ENCODE measurements around the gene ADAMTSL2.

Gene ADAMTSL2

DNA sequence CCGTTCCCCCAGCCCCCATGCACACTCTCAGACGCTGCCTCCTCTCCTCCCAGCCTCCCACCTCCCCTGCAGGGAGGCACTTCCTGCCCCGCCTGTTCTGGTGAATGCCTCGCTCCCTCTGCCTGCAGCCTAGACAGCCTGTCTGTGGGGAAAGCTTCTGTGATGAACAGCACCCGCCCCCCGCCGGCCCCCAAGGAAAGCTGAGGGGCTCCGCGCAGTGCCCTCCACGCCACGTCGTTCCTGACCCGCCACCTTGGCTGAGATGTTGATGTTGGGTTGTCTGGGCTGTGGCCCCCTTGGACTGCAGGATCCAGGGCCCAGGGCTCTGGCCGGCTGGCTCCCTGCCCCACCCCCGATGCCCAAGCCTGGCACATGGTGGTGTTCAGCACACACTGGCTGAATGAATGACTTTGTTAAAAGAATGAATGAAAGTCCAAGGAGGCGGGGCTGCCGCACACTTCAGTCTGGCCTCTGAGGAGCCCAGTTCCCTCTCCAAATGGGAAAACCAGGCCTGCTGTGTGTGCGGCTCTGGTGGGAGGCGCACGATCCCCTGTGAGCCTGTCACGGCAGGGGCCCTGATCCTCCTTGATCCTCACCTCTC lies 7.7 kb upstream of the ADAMTSL2 start:
- no peak overlapping the region for H3K9ac ChIP-seq (ENCODE audit: low read depth in 1 of 2, low read length in 2 of 2)
- H3K27me3 ChIP-seq (ENCODE audit: control insufficient read depth in 1 of 2, insufficient read depth in 2 of 2, low read length in 2 of 2) = peaks cover 0 to 8% of the 10 kb centered on the region in 2 donors
- no peak overlapping the region for H3K27ac ChIP-seq (ENCODE audit: low read depth, low read length)
- peaks cover 4 to 19% of the 10 kb centered on the region in 2 donors for H3K4me1 ChIP-seq (ENCODE audit: control insufficient read depth in 1 of 2, insufficient read depth in 2 of 2, low read length in 2 of 2)
- no peak overlapping the region for H3K4me3 ChIP-seq (ENCODE audit: low read depth in 1 of 2, low read length in 2 of 2)
- H3K36me3 ChIP-seq (ENCODE audit: control insufficient read depth in 1 of 2, insufficient read depth in 2 of 2, low read length in 2 of 2) = no peaks in the 10 kb centered on the region
- no peaks in the 10 kb centered on the region for H3K9me3 ChIP-seq (ENCODE audit: control insufficient read depth in 1 of 2, low read length in 2 of 2)

DNA sequence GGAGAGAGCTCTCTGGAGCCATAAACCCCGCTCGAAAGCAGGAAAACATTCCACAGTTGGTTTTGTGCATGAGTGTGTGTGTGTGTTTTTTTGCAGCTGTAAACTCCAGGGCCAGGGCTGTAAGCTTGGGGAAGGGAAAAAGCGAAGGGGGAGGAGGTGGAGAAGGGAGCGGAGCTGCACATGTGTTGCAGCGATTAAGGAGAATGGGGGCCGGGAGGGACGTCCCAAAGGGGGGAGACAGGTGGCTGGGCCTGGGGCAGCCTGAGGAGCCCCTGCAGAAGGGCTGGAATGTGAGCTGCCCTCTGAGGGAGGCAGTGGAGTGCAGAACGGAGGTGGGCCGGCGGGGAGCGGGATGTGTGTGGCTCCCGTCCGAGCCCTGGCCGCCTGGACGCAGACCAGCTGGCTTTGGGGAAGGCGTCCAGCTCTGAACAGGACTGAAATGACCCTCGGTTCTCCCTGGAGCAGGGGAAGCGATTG lies 7.0 kb upstream of the ADAMTSL2 start:
- no peak overlapping the region for H3K27ac ChIP-seq (ENCODE audit: low read depth, low read length)
- H3K27me3 ChIP-seq (ENCODE audit: control insufficient read depth in 1 of 2, insufficient read depth in 2 of 2, low read length in 2 of 2) = peaks cover 0 to 8% of the 10 kb centered on the region in 2 donors
- H3K4me1 ChIP-seq (ENCODE audit: control insufficient read depth in 1 of 2, insufficient read depth in 2 of 2, low read length in 2 of 2) = peaks cover 4 to 14% of the 10 kb centered on the region in 2 donors
- no peaks in the 10 kb centered on the region for H3K36me3 ChIP-seq (ENCODE audit: control insufficient read depth in 1 of 2, insufficient read depth in 2 of 2, low read length in 2 of 2)
- no peaks in the 10 kb centered on the region for H3K9me3 ChIP-seq (ENCODE audit: control insufficient read depth in 1 of 2, low read length in 2 of 2)
- H3K4me3 ChIP-seq (ENCODE audit: low read depth in 1 of 2, low read length in 2 of 2) = no peak overlapping the region
- no peak overlapping the region for H3K9ac ChIP-seq (ENCODE audit: low read depth in 1 of 2, low read length in 2 of 2)

- Histone ChIP-seq H3K36me3 (ENCODE audit: control insufficient read depth in 1 of 2, insufficient read depth in 2 of 2, low read length in 2 of 2) (no peaks in the 10 kb centered on the region), H3K9ac (ENCODE audit: low read depth in 1 of 2, low read length in 2 of 2) (no peak overlapping the region), H3K4me1 (ENCODE audit: control insufficient read depth in 1 of 2, insufficient read depth in 2 of 2, low read length in 2 of 2) (peaks cover 0 to 14% of the 10 kb centered on the region in 2 donors), H3K4me3 (ENCODE audit: low read depth in 1 of 2, low read length in 2 of 2) (no peak overlapping the region), H3K9me3 (ENCODE audit: control insufficient read depth in 1 of 2, low read length in 2 of 2) (no peaks in the 10 kb centered on the region), H3K27ac (ENCODE audit: low read depth, low read length) (no peak overlapping the region), H3K27me3 (ENCODE audit: control insufficient read depth in 1 of 2, insufficient read depth in 2 of 2, low read length in 2 of 2) (peaks cover 1 to 14% of the 10 kb centered on the region in 2 donors)
Observed at GRCh38 chr9:133528001-133528875, 6.3 kb upstream of the ADAMTSL2 start.

- H3K9me3 ChIP-seq (ENCODE audit: control insufficient read depth in 1 of 2, low read length in 2 of 2) = no peaks in the 10 kb centered on the region
- H3K9ac ChIP-seq (ENCODE audit: low read depth in 1 of 2, low read length in 2 of 2) = no peak overlapping the region
- no peak overlapping the region for H3K4me3 ChIP-seq (ENCODE audit: low read depth in 1 of 2, low read length in 2 of 2)
- H3K27ac ChIP-seq (ENCODE audit: low read depth, low read length) = no peak overlapping the region
- H3K36me3 ChIP-seq (ENCODE audit: control insufficient read depth in 1 of 2, insufficient read depth in 2 of 2, low read length in 2 of 2) = no peaks in the 10 kb centered on the region
- H3K27me3 ChIP-seq (ENCODE audit: control insufficient read depth in 1 of 2, insufficient read depth in 2 of 2, low read length in 2 of 2) = peaks cover 7 to 20% of the 10 kb centered on the region in 2 donors
- peaks cover 5 to 14% of the 10 kb centered on the region in 2 donors for H3K4me1 ChIP-seq (ENCODE audit: control insufficient read depth in 1 of 2, insufficient read depth in 2 of 2, low read length in 2 of 2)
Observed at GRCh38 chr9:133528876-133529241, 5.6 kb upstream of the ADAMTSL2 start.

DNA sequence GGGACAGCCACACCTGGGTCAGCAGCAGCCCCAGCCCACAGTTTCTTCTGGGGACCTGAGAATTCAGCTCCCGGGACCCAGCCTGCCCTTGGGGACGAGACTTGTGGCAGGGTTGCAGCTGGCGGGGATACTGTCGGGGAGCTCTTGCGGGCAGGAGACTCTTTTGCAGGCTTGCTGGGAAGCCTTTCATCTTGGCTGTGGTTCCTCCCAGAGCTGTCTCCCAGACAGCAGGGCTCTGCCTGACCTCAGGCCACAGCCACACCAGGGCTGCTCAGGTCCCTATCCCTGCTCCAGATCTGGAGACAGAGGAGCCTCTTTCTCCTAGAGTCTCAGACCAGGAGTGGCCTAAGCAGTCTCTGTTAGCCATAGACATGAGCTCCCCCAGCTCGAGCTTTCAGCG lies 5.0 kb upstream of the ADAMTSL2 start:
- Histone ChIP-seq H3K4me3 (ENCODE audit: low read depth in 1 of 2, low read length in 2 of 2) (no peak overlapping the region), H3K27ac (ENCODE audit: low read depth, low read length) (no peak overlapping the region), H3K9me3 (ENCODE audit: control insufficient read depth in 1 of 2, low read length in 2 of 2) (no peaks in the 10 kb centered on the region), H3K9ac (ENCODE audit: low read depth in 1 of 2, low read length in 2 of 2) (no peak overlapping the region), H3K27me3 (ENCODE audit: control insufficient read depth in 1 of 2, insufficient read depth in 2 of 2, low read length in 2 of 2) (peaks cover 11 to 23% of the 10 kb centered on the region in 2 donors), H3K36me3 (ENCODE audit: control insufficient read depth in 1 of 2, insufficient read depth in 2 of 2, low read length in 2 of 2) (no peaks in the 10 kb centered on the region), H3K4me1 (ENCODE audit: control insufficient read depth in 1 of 2, insufficient read depth in 2 of 2, low read length in 2 of 2) (peaks cover 6 to 14% of the 10 kb centered on the region in 2 donors)

GRCh38 chr9:133529874-133530273 lies 4.6 kb upstream of the ADAMTSL2 start:
- H3K36me3 ChIP-seq (ENCODE audit: control insufficient read depth in 1 of 2, insufficient read depth in 2 of 2, low read length in 2 of 2) = no peaks in the 10 kb centered on the region
- H3K4me1 ChIP-seq (ENCODE audit: control insufficient read depth in 1 of 2, insufficient read depth in 2 of 2, low read length in 2 of 2) = peaks cover 6 to 14% of the 10 kb centered on the region in 2 donors
- no peak overlapping the region for H3K4me3 ChIP-seq (ENCODE audit: low read depth in 1 of 2, low read length in 2 of 2)
- peaks cover 11 to 25% of the 10 kb centered on the region in 2 donors for H3K27me3 ChIP-seq (ENCODE audit: control insufficient read depth in 1 of 2, insufficient read depth in 2 of 2, low read length in 2 of 2)
- H3K27ac ChIP-seq (ENCODE audit: low read depth, low read length) = no peak overlapping the region
- no peak overlapping the region for H3K9ac ChIP-seq (ENCODE audit: low read depth in 1 of 2, low read length in 2 of 2)
- no peaks in the 10 kb centered on the region for H3K9me3 ChIP-seq (ENCODE audit: control insufficient read depth in 1 of 2, low read length in 2 of 2)

GRCh38 chr9:133531293-133531692 lies 3.2 kb upstream of the ADAMTSL2 start:
- H3K9me3 ChIP-seq (ENCODE audit: control insufficient read depth in 1 of 2, low read length in 2 of 2) = no peaks in the 10 kb centered on the region
- H3K36me3 ChIP-seq (ENCODE audit: control insufficient read depth in 1 of 2, insufficient read depth in 2 of 2, low read length in 2 of 2) = no peaks in the 10 kb centered on the region
- no peak overlapping the region for H3K4me3 ChIP-seq (ENCODE audit: low read depth in 1 of 2, low read length in 2 of 2)
- H3K4me1 ChIP-seq (ENCODE audit: control insufficient read depth in 1 of 2, insufficient read depth in 2 of 2, low read length in 2 of 2) = peaks cover 6 to 14% of the 10 kb centered on the region in 2 donors
- H3K27me3 ChIP-seq (ENCODE audit: control insufficient read depth in 1 of 2, insufficient read depth in 2 of 2, low read length in 2 of 2) = peaks cover 11 to 33% of the 10 kb centered on the region in 2 donors
- no peak overlapping the region for H3K27ac ChIP-seq (ENCODE audit: low read depth, low read length)
- H3K9ac ChIP-seq (ENCODE audit: low read depth in 1 of 2, low read length in 2 of 2) = no peak overlapping the region

DNA sequence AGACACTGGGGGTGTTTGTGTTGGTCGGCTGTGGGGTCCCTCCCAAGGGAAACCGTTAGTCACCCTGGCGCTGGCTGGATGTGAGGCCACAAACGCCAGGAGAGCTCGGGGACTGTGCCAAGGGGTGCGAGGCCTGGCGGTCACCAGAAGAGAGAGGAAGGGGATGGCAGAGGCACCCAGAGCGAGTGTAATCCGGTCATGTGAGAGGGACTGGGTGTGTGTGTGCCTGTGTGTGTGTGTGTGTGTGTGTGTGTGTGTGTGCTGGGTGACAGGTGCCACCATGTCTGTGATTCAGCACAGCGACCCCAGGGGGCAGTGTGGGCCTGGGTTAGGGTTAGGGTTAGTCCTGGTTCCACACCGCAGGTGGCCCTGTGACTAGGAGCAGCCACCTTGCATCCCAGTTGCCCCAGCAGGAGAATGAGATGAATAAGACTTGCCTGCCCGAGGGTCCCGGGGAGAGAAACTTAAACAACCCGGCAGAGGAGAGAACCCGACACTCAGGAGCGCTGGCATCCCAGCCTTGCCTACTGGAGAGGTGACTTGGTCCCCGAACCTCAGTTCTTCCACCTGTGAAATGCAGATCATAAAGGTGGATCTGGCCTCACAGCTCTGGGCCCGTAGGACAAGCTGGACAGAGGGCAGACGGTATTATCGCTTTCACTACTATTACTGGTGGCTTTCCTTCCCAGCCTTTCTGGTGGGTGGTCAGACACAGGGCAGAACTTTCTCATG lies 1.4 kb upstream of the ADAMTSL2 start:
- no peaks in the 10 kb centered on the region for H3K36me3 ChIP-seq (ENCODE audit: control insufficient read depth in 1 of 2, insufficient read depth in 2 of 2, low read length in 2 of 2)
- H3K27ac ChIP-seq (ENCODE audit: low read depth, low read length) = no peak overlapping the region
- H3K9ac ChIP-seq (ENCODE audit: low read depth in 1 of 2, low read length in 2 of 2) = no peak overlapping the region
- no peaks in the 10 kb centered on the region for H3K9me3 ChIP-seq (ENCODE audit: control insufficient read depth in 1 of 2, low read length in 2 of 2)
- H3K27me3 ChIP-seq (ENCODE audit: control insufficient read depth in 1 of 2, insufficient read depth in 2 of 2, low read length in 2 of 2) = peaks cover 11 to 33% of the 10 kb centered on the region in 2 donors
- peaks cover 4 to 6% of the 10 kb centered on the region in 2 donors for H3K4me1 ChIP-seq (ENCODE audit: control insufficient read depth in 1 of 2, insufficient read depth in 2 of 2, low read length in 2 of 2)
- H3K4me3 ChIP-seq (ENCODE audit: low read depth in 1 of 2, low read length in 2 of 2) = no peak overlapping the region

DNA sequence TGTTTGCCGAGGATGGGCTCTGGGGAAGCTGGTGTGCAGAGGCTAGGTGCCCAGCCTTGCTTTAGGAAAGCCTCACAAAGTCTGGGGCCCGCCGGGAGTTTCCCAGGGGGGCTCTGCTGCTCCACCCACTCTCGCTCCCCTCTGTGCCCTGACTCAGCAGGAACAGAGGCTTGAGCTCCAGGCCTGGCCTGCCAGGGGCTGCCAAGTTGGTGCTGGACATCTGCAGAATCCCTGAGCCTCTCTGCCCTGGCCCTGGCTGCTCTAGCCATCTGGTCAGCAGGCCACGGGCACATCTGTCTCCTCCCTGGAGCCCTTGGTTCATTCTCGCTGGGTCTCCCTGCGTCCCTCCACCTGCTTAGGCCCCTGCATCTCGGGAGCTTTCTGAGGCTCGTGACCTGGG lies 647 bp upstream of the ADAMTSL2 start:
- Histone ChIP-seq H3K36me3 (ENCODE audit: control insufficient read depth in 1 of 2, insufficient read depth in 2 of 2, low read length in 2 of 2) (no peaks in the 10 kb centered on the region), H3K4me1 (ENCODE audit: control insufficient read depth in 1 of 2, insufficient read depth in 2 of 2, low read length in 2 of 2) (peaks cover under 1 to 6% of the 10 kb centered on the region in 2 donors), H3K27me3 (ENCODE audit: control insufficient read depth in 1 of 2, insufficient read depth in 2 of 2, low read length in 2 of 2) (peaks cover 11 to 34% of the 10 kb centered on the region in 2 donors), H3K4me3 (ENCODE audit: low read depth in 1 of 2, low read length in 2 of 2) (no peak overlapping the region), H3K27ac (ENCODE audit: low read depth, low read length) (no peak overlapping the region), H3K9ac (ENCODE audit: low read depth in 1 of 2, low read length in 2 of 2) (no peak overlapping the region), H3K9me3 (ENCODE audit: control insufficient read depth in 1 of 2, low read length in 2 of 2) (no peaks in the 10 kb centered on the region)

Measured in duodenal mucosa (tissue), 2 donors.